DMS79 (cell line): Measurements from ENCODE around the gene EVA1C.

ENCODE experiments used
- DNase-seq: peaks from one replicate; lab custom pipeline; 2025; lab: John Stamatoyannopoulos, UW

Gene EVA1C

GRCh38 chr21:32562426-32562825 lies 149.9 kb downstream of the EVA1C start:
- no peak for DNase-seq

- DNase-seq: no peak
Observed at GRCh38 chr21:32562915-32563314, 150.4 kb downstream of the EVA1C start.
